ENCODE measurements around the gene ART4. TPM values are rescaled to one million over a fixed set of nuclear protein-coding genes. Genes with fewer than 3 reads are reported as not detected.

Gene ART4
- total RNA-seq, 1 experiment from 2014 or later = not detected

DNA sequence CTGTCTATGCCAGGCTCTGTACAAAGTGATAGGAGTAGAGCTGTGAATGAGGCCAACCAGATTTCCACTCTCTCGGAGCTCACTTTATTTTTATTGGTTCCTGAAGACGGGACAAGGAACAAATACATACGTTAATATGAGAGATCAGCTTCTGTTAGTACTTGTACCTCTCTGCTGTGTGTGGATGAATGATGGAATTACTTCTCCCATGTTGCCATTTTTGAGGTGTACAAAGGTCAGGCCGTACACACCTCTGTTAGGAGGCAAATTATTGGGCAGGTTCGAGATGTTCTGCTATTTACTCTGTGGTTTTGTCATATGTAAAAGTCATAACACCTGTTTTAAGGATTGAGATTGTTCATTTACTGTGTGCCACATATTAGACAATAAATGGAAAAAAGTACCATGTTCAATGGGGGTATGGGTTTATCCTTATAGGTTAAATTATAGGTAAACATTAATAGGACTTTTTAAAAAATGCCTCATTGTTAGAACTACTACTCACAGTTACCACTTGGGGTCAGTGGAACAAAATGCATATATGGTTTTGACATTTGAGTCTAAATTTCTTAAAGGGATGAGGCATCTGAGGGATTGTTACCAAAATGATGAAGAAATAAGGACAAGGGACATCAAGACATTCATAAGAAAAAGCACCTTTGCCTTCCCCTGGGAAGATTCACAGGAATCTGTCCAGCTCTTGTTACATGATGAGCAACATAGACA, 66.9 kb downstream of the ART4 start:
- Mint-ChIP-seq H3K27me3 (ENCODE audit: unreplicated experiment) (no peaks in the 10 kb centered on the region), H3K36me3 (ENCODE audit: insufficient read depth, unreplicated experiment) (peaks cover 46% of the 10 kb centered on the region), H3K9me3 (ENCODE audit: low read depth, unreplicated experiment) (no peaks in the 10 kb centered on the region), H3K4me1 (ENCODE audit: low read depth, unreplicated experiment) (peaks cover 43% of the 10 kb centered on the region), H3K27ac (ENCODE audit: unreplicated experiment) (peak overlapping the region; percentile 89), H3K4me3 (ENCODE audit: low read depth, unreplicated experiment) (peak overlapping the region; percentile 98)
- BruUV-seq (replicated peaks) = no TSS peak
- no peak for DNase-seq
- intact Hi-C loops (cut with micrococcal nuclease; ENCODE audit: unreplicated experiment) = no loop called here
- TF ChIP-seq CTCF (IDR thresholded peaks at IDR 0.05; ENCODE audit: unreplicated experiment) = no peak
- CTCF ChIA-PET = no interaction called here

GRCh38 chr12:14775636-14775980, 67.7 kb downstream of the ART4 start:
- no peaks in the 10 kb centered on the region for H3K9me3 Mint-ChIP-seq (ENCODE audit: low read depth, unreplicated experiment)
- H3K4me3 Mint-ChIP-seq (ENCODE audit: low read depth, unreplicated experiment) = peak overlapping the region; percentile 98
- CTCF ChIA-PET = interaction anchor here (1.7 kb wide), 1 partner anchor 28 kb away, joined by 5 read pairs; the partner anchor contains the start of genes C12orf60 and WBP11
- H3K27me3 Mint-ChIP-seq (ENCODE audit: unreplicated experiment) = no peaks in the 10 kb centered on the region
- H3K36me3 Mint-ChIP-seq (ENCODE audit: insufficient read depth, unreplicated experiment) = peaks cover 54% of the 10 kb centered on the region
- intact Hi-C loops (cut with micrococcal nuclease; ENCODE audit: unreplicated experiment) = no loop called here
- DNase-seq = no peak
- no TSS peak for BruUV-seq (replicated peaks)
- H3K4me1 Mint-ChIP-seq (ENCODE audit: low read depth, unreplicated experiment) = peaks cover 43% of the 10 kb centered on the region
- peak overlapping the region; percentile 89 for H3K27ac Mint-ChIP-seq (ENCODE audit: unreplicated experiment)
- TF ChIP-seq CTCF (IDR thresholded peaks at IDR 0.05; ENCODE audit: unreplicated experiment) = no peak

Other genes starting within 250 kb of the ART4 start
- gene GUCY2C, start 146.9 kb downstream of the ART4 start, total RNA-seq (2022) = not detected in 2 replicates
- 75.9 and 97.4 TPM in 2 replicates for gene WBP11, start 40.0 kb downstream of the ART4 start, total RNA-seq (2022)
- 0.95 and 1.2 TPM in 2 replicates for gene C12orf60, start 39.9 kb downstream of the ART4 start, total RNA-seq (2022)
- gene SMCO3, start 29.3 kb downstream of the ART4 start, total RNA-seq (2022) = not detected in 2 replicates
- gene MGP, start 42.3 kb upstream of the ART4 start, total RNA-seq (2022) = 0.64 TPM in 1 of 2 replicates, not detected in the other
- gene ERP27, start 95.0 kb upstream of the ART4 start, total RNA-seq (2022) = 0.17 and 2.3 TPM in 2 replicates
- 23.5 and 23.6 TPM in 2 replicates for gene ARHGDIB, start 118.1 kb upstream of the ART4 start, total RNA-seq (2022)
- gene PDE6H, start 129.5 kb upstream of the ART4 start, total RNA-seq (2022) = not detected in 2 replicates

All from Calu3 (cell line).